ENCODE data around the gene TBX20. TPM values are rescaled to one million over a fixed set of nuclear protein-coding genes. Genes with fewer than 3 reads are reported as not detected.

The TBX20 gene
- total RNA-seq, 4 donors from 2014 or later, result 0.22 to 0.27 TPM; not detected in 2

- no peak for TF ChIP-seq CTCF (IDR thresholded peaks at IDR 0.05)
- no peak for TF ChIP-seq POLR2A (IDR thresholded peaks at IDR 0.05)
- Histone ChIP-seq H3K27me3 (peaks cover 49% of the 10 kb centered on the region), H3K9me3 (no peaks in the 10 kb centered on the region), H3K36me3 (no peaks in the 10 kb centered on the region), H3K4me3 (replicated peaks in 1 of 3) (no peak overlapping the region), H3K27ac (no peak overlapping the region), H3K4me1 (peaks cover 5 to 7% of the 10 kb centered on the region in 2 donors)
- 11 to 15% methylated on average over 5 of the region's 5 CpGs for WGBS, 2 donors
- intact Hi-C loops (cut with DNase I), result no loop called here
- no peak for DNase-seq
Observed at GRCh38 chr7:35251606-35252310, 2.1 kb downstream of the TBX20 start.

GRCh38 chr7:35250941-35251340 lies 3.0 kb downstream of the TBX20 start:
- H3K4me1 ChIP-seq, result peaks cover 5 to 7% of the 10 kb centered on the region in 2 donors
- WGBS, 2 donors, result 28 to 37% methylated on average over 1 of the region's 1 CpG
- H3K36me3 ChIP-seq, result no peaks in the 10 kb centered on the region
- no peak overlapping the region for H3K27ac ChIP-seq
- TF ChIP-seq CTCF (IDR thresholded peaks at IDR 0.05) (no peak), POLR2A (IDR thresholded peaks at IDR 0.05) (no peak)
- H3K9me3 ChIP-seq, result no peaks in the 10 kb centered on the region
- DNase-seq, result no peak
- no peak overlapping the region for H3K4me3 ChIP-seq (replicated peaks in 1 of 3)
- intact Hi-C loops (cut with DNase I), result no loop called here
- H3K27me3 ChIP-seq, result peaks cover 42% of the 10 kb centered on the region

GRCh38 chr7:35250452-35250851 lies 3.4 kb downstream of the TBX20 start:
- H3K9me3 ChIP-seq, result no peaks in the 10 kb centered on the region
- peaks cover 37% of the 10 kb centered on the region for H3K27me3 ChIP-seq
- no peak for DNase-seq
- peaks cover 5 to 7% of the 10 kb centered on the region in 2 donors for H3K4me1 ChIP-seq
- no peak overlapping the region for H3K27ac ChIP-seq
- H3K36me3 ChIP-seq, result no peaks in the 10 kb centered on the region
- 22 to 24% methylated on average over 2 of the region's 2 CpGs for WGBS, 2 donors
- no peak overlapping the region for H3K4me3 ChIP-seq (replicated peaks in 1 of 3)
- intact Hi-C loops (cut with DNase I), result no loop called here
- no peak for TF ChIP-seq CTCF (IDR thresholded peaks at IDR 0.05)
- TF ChIP-seq POLR2A (IDR thresholded peaks at IDR 0.05), result no peak

GRCh38 chr7:35249537-35249907 lies 4.4 kb downstream of the TBX20 start:
- 10 to 21% methylated on average over 5 of the region's 5 CpGs for WGBS, 2 donors
- Histone ChIP-seq H3K36me3 (no peaks in the 10 kb centered on the region), H3K27me3 (peaks cover 28% of the 10 kb centered on the region), H3K9me3 (no peaks in the 10 kb centered on the region), H3K27ac (no peak overlapping the region), H3K4me3 (replicated peaks in 1 of 3) (no peak overlapping the region), H3K4me1 (peaks cover 5 to 7% of the 10 kb centered on the region in 2 donors)
- TF ChIP-seq CTCF (IDR thresholded peaks at IDR 0.05), result no peak
- no peak for TF ChIP-seq POLR2A (IDR thresholded peaks at IDR 0.05)
- intact Hi-C loops (cut with DNase I), result no loop called here
- no peak for DNase-seq
